Kidney epithelial cell (primary cell): ENCODE data around the gene SPATA4. TPM values are rescaled to one million over a fixed set of nuclear protein-coding genes. Genes with fewer than 3 reads are reported as not detected.
A peak's percentile ranks its signal among the peaks of the same experiment; 100 is the strongest.

Source experiments
- DNase-seq: peaks from one replicate; pipeline ENCODE4 v3.0.0-alpha.2; 2010; ENCODE audit warnings: low read depth
- H3K27me3 ChIP-seq: 2 replicates; pipeline ENCODE4 v1.6.0; 2011; ENCODE audit warnings: low read length; ENCODE audit not compliant: control insufficient read depth, insufficient read depth
- H3K36me3 ChIP-seq: 2 replicates; pipeline ENCODE4 v1.5.1; 2011; ENCODE audit warnings: low read length; ENCODE audit not compliant: control insufficient read depth, insufficient read depth
- H3K4me3 ChIP-seq: 2 replicates; pipeline ENCODE4 v1.5.1; 2011; ENCODE audit warnings: low read depth, mild to moderate bottlenecking, control low read depth, low read length
- total RNA-seq: library from RNA; depleted of rRNA; stranded (reverse); fragments of >200 nt; gene quantifications from 2 replicates; pipeline ENCODE4 v1.2.3, GENCODE V29; 2015
- TF ChIP-seq, protein P1 (sequence below): IDR thresholded peaks from 2 replicates; pipeline ENCODE4 v1.5.1; 2011; ENCODE audit warnings: mild to moderate bottlenecking, moderate library complexity, low read length, control low read depth, inconsistent platforms; ENCODE audit not compliant: insufficient read depth, poor library complexity, severe bottlenecking

The SPATA4 gene
- 0.34 and 0.50 TPM in 2 replicates for total RNA-seq

DNA sequence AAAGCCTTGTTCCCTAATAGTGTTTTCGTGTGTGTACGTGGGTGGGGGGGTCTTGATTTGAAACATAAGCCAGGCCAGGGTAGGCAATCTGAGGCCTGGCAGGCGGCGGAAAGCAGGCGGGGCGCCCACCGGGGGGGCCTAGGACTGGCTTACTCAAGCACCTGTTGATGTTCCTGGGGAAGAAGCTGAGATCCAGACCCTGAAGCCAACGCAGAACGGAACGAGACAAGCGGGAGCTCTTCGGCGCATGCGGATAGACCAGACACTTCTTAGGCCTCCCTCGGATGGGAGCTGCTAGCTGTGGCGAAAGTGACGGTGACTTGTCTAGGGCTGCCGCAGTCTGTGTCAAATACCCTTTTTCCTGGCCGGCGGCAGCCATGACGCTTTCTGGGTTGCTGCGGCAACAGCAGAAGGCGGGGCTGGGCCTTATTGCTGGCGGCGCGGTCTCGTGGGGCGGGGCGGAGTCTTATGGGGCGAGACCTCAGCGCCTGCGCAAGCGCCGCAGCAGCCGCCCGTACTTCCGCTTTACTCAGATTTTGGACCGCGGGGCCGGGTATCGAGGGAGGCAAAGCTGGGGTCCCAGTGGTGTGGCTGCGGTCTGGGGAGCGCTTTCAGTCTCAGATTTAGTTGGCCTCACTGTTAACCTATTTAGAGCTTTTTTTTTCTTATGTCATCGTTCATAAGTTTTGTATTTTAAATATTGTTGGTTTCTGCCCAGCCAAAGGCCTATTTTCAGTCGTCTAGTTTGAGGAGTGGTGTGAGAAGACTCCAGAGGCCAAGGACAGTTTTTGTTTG, at the start of gene SPATA4:
Gene SPATA4 (minus strand): TSS at position 402 of the 795 bp plus-strand sequence. CDS start 23 bp downstream, at position 379.
- H3K27me3 ChIP-seq, result no peaks in the 10 kb centered on the region
- peak within 1 kb of the TSS; percentile 90 for H3K4me3 ChIP-seq
- DNase-seq, result peak; percentile 69
- TF ChIP-seq, protein P1, sequence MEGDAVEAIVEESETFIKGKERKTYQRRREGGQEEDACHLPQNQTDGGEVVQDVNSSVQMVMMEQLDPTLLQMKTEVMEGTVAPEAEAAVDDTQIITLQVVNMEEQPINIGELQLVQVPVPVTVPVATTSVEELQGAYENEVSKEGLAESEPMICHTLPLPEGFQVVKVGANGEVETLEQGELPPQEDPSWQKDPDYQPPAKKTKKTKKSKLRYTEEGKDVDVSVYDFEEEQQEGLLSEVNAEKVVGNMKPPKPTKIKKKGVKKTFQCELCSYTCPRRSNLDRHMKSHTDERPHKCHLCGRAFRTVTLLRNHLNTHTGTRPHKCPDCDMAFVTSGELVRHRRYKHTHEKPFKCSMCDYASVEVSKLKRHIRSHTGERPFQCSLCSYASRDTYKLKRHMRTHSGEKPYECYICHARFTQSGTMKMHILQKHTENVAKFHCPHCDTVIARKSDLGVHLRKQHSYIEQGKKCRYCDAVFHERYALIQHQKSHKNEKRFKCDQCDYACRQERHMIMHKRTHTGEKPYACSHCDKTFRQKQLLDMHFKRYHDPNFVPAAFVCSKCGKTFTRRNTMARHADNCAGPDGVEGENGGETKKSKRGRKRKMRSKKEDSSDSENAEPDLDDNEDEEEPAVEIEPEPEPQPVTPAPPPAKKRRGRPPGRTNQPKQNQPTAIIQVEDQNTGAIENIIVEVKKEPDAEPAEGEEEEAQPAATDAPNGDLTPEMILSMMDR, result no peak
- H3K36me3 ChIP-seq, result no peaks in the 10 kb centered on the region

DNA sequence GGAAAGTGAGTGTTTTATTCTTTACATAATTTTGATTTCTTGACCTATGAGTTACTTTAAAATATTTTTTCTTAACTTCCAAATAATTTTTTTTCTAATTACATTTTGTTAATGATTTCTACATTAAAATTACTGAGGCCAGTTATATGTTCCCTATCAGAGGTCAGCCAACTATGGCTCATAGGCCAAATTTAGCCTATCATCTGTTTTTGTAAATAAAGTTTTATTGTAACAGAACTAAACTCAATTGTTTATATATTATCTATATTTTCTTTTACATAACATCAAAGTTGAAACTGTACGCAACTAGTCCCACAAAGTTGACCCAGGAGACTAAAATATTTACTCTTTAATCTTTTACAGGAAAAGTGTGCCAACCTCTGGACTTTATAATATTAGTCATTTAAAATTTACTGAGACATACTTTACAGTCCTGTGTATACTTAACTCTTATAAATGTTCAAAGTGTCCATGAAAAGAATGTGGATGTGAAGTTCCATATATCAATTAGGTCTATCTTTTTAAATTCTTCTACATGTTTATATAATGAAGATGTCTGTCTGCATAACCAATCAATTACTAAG, 47.5 kb upstream of the SPATA4 start:
- no peak overlapping the region for H3K4me3 ChIP-seq
- TF ChIP-seq, protein P1, result no peak
- no peaks in the 10 kb centered on the region for H3K27me3 ChIP-seq
- no peak for DNase-seq
- no peaks in the 10 kb centered on the region for H3K36me3 ChIP-seq

DNA sequence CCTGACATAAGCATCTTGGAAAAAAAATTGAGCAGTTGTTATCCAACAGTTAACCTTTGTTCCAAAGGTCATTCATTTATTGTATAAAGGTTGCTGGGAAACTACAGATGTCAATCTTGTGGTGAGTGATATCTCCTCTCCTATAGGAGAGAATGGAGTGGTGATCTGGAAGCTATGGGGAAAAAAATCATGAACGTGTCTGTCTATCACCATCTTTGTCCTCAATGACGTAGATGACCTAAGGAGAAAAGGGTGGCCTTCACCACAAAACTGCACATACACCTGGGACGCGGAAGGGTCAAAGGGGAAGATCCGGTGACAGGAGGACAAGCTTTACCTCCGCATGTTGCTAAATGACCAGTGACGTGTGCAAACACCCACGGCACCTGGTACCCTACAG, 46.3 kb upstream of the SPATA4 start:
- Histone ChIP-seq H3K27me3 (no peaks in the 10 kb centered on the region), H3K4me3 (no peak overlapping the region), H3K36me3 (no peaks in the 10 kb centered on the region)
- TF ChIP-seq, protein P1, result no peak
- DNase-seq, result no peak

DNA sequence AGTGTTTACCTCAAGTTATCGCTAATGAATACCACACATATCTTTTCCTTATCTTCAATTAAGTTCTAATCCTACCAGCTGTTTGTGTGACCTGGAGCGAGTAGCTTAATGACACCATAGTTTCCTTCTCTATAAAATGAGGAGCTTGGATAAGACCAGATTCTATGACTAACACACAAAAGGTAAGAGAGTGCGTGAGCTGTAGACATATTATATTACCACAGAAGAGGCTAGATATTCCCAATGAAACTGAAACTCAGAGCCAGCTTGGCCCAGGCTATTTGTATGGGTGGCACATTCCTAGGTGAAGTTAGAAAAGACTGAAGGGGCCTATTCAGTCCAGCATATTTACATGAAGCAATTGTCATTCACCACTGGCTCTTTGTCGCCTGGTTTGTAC, 43.4 kb upstream of the SPATA4 start:
- Histone ChIP-seq H3K27me3 (no peaks in the 10 kb centered on the region), H3K4me3 (no peak overlapping the region), H3K36me3 (no peaks in the 10 kb centered on the region)
- no peak for DNase-seq
- TF ChIP-seq, protein P1, result no peak

DNA sequence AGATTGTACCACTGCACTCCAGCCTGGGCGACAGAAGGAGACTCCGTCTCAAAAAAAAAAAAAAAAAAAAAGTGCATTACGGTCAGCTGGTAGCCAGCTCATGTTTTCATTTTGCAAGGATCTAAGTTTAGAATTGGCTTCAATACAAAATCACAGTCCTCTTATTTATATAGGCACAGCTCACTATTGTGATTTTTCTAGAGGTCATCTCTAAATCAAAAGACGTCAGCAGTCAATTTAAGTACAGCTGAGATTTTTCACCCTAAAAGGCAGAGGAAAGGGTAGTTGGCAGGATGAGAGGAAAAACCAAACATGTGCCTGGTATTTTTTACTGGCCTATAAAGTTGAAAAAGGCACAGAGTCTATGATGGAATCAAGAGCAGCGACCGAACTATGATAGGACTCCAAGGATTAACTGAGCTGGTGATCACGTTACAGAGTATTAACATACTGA, 42.8 kb upstream of the SPATA4 start:
- TF ChIP-seq, protein P1, result no peak
- H3K27me3 ChIP-seq, result no peaks in the 10 kb centered on the region
- DNase-seq, result no peak
- H3K4me3 ChIP-seq, result no peak overlapping the region
- H3K36me3 ChIP-seq, result no peaks in the 10 kb centered on the region
